Hematopoietic multipotent progenitor cell treated with erythropoietin and hydrocortisone succinate and interleukin-3 and kit ligand, for 6 days (in vitro differentiated cells): ENCODE measurements around the gene NOD1.

Experiments used
- DNase-seq: peaks from one replicate; pipeline ENCODE4 v3.0.0-alpha.2; 2015

The NOD1 gene

DNA sequence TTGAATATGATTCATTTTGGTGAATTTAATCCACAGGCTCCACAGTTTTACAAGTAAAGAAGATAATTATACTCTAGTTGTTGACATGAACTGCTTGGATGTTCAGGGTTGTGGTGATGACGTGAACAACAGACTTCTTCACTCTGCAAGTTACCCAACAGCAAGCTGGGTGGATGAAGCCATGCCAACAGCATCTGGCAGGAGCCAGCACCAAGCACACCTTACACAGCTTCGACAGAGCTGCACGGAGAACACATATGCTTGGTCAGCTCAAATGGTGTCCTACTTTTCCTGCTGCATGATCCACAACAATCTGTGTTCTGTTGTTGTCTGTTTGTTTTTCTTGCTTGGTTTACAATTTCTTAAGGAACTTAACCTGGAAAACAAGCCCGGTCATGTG lies 9.8 kb downstream of the NOD1 start:
- no peak for DNase-seq

DNA sequence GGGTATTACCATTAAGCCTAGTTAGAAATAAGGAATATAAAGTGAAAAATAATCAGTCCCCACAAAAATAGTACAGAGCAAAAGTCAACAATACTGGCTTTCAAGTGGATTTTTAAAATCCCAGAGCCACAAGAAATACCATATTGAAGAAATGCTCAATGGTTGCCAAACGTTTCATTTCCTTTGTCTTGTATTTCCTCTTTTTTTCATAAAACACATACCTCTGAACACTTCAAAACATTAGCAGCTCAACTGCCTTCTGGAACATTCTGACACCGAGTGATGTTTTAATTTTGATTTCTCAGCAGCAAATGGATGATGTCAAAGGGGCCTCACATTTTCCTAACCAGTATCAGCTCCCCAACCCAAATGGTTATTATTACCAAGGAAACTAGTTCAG lies 10.5 kb downstream of the NOD1 start:
- peak; percentile 36 for DNase-seq

DNA sequence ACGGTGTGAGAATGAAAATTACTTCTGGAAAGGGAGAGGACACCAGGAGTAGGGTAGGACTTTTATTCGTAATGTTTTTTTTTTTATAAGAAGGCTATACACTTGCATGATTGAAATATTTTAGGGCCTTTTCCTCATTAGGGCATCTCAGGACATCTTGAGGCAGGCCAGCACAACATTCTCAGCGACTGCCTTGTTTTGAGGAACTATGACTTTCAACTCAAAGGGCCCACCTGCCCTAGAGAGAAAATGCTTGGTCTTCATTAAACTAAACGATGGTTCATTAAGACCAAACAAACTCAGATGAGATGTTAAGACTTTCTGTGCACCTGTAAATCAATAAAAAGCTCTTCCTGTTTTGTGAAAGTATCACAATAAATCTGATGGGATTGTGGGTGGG lies 11.3 kb downstream of the NOD1 start:
- DNase-seq, result no peak

DNA sequence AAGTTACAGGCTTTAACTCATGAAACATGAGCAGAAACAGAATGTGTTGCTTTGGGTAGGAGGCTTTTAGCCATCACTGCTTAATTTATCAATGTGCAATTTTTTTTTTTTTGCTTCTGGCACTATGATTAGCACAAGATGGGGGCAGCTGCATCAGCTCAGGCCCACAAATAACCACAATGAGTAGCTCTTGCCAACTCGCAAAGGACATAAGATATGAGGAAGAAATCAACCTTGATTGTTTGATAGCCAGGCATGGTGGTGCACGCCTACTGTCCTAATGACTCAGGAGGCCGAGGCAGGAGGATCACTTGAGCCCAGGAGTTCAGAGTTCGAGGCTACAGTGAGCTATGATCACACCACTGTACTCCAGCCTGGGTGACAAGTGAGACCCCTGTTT lies 12.3 kb downstream of the NOD1 start:
- peak; percentile 80 for DNase-seq

DNA sequence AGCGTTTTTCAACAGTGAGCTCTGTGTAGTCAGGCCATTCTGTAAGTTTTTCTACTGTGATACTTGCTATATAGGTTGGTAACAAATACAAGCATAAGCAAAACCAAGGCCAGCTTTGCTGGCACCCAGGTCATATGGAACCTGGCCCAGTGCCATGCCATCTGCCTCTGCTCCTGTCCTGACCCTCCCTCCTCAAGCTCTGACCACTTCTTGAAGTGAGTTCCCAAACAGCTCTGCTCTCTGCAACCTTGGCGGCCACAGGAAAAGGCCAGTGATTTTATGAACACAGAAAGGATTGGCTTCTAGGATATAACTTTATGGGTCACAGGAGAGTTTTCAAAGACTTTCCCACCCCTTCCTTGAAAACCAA lies 12.8 kb downstream of the NOD1 start:
- DNase-seq, result peak; percentile 45

DNA sequence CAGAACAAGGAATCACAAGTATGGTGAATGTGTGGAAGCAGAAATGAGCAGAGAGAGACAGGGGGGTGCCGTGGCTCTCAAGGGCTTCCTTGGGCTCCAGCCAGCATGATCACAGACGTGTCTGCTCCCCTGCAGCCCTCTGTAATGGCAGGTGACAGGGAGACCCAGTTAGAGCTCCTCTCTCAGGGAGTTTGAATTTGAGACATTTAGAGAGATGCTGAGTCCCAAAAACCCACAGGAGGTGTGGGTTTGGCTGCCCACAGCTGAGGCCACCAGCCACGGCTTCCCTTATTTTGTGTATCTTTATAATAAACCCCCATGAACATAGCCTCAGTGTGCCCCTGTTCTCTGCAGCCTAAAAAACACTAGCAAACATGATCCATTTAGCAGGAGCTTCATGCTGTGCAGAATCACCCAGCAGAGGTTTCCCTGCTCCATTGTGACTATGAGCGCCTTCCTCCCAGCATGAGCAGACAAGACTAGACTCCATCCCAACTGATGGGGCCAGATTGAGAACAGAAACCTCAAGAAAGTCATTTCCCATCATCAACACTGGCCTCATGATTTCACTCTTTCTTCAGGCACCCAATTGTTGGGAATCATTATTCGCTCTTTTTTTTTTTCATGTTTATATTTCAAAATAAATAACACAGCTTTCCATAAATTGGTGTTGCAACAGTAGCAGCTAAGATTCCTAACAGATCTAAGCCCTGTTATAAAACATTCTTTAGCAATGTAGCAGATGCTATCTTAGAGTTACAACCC lies 13.4 kb downstream of the NOD1 start:
- DNase-seq, result no peak

DNA sequence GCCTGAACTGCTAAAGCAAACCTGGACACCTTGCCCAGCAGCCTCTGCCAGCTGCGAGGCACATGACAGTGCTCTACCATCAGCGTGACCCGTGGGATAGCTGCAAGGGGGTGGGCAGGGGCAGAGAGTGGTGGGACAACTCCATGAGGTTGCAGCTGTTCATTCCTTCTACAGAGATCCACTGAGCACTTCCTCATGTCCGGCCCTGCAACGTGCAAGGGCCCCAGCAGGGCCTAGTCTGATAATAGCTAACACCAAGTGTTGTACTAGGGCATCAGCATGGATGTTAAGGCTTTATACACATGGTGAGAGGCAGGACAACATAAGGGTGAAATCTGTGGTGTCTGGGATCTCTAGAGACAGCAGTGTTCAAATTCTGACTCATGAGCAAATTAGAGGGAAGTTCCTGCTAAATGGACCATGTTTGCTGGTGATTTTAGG lies 14.3 kb downstream of the NOD1 start:
- DNase-seq, result no peak

DNA sequence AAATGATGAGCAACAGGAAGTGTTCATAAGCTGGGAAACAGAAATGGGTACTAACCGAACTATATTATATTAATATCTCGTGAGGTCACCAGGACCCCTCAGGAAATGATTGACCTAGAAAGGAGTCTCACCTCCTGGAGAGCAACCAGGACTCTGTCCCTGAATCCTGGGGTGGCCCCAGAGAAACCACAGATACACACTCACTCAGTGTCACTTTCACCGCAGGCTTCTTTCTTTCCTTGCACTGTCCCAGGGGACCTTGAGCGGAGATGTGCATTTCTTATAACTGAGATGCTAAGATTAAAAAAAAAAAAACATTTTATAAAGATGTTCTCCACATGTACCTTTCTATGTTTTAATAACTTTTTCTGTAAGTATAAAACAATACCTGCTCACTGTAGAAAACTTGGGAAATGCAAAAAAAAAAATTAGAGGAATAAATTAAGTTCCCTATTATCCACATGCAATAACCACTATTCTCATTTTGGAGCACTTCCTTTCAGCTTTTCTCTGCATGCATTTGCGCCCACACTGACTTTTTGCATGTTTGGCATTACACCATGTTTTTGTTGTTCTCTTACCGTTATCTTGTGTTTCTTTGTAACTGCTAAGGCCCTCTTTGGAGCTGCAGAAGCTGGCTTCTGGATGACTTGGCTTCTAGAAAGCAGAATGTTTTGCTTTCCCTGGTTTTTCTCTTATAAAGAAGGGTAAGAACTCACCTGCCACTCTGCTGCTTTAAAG lies 15.0 kb downstream of the NOD1 start:
- DNase-seq, result no peak

DNA sequence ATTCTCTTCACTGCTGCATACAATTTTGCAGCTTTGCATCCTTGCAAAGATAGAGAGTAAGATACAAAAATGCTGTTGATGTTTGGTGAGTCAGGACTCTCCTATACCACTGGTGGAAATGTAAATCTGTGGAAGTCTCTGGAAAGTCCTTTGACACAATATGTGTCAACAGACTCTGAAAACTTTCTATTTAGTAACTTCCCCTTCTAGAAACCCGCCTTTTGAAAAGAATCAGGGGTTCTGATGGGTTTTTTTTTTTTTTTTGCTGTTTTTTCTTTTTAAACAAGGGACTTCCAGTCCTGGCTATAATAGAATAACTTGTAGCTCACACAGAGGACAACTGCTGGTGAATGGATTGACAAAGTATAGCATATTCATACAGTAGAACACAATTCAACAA lies 16.4 kb downstream of the NOD1 start:
- DNase-seq, result no peak

DNA sequence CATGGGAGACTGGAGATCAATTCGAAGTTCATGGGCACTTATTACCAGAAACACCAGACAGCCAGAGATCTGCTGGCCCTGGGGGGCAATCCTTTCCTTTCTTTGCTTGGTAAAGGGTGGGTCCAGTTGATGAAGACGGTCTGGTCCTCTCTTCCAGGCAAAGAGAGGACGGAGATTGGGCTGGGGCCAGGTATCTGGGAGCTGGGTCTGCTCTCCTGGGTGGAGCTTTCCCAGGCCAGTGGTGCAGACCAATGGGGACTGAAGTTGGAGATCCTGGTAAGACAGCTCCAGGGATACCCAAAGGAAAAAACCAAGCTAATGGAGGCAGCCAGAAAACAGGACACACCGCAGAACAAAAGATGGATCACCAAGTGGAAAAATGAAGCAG lies 18.3 kb downstream of the NOD1 start:
- no peak for DNase-seq

DNA sequence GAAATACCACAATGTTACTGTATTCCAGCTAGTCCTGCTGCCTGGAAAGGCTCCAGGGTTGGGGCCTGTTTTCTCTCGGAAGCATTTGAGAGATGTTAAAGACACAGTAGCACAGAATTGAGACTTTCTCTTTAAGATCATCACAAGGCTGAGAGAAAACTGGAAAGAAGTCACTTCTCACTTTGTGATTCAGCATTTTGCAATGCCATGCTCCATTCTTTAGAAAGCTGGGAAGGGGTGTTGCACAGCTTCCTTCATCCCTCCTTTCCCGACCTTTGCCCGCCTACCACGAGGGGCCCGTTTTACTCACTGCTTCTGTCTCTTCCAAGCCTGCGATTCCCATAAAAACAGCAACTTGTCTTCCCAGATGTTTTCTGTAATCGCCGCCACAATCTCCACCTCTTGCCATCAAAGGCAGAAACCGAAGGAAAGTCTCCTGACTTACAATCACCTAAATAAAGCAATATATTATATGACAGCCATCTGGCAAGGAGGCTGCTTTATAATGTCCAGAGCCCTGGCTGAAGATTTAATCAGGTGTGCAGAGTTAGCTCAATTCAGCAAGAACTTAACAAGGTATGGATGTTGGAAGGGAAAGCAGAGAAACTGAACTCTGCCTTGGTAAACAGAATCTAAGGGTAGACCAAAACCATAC lies 18.9 kb downstream of the NOD1 start:
- DNase-seq, result no peak

DNA sequence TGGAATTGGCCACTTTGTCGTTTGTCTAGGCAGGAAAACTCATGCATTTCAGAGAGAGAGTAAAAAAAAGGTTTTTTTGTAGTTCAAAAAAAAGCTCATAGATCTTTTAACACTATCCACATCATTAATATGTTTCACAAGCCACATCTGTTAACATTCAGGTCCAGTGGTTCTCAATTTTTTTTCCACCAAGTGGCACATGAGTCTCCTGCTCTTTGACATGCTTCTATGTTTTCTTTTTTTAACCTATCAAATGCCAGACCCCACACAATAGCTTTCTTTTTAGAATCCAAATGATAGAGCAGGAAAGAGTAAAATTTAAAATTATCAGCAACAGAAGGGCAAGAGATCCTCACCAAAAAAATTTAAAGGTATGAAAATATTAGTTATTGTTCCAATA lies 20.3 kb downstream of the NOD1 start:
- DNase-seq, result no peak

DNA sequence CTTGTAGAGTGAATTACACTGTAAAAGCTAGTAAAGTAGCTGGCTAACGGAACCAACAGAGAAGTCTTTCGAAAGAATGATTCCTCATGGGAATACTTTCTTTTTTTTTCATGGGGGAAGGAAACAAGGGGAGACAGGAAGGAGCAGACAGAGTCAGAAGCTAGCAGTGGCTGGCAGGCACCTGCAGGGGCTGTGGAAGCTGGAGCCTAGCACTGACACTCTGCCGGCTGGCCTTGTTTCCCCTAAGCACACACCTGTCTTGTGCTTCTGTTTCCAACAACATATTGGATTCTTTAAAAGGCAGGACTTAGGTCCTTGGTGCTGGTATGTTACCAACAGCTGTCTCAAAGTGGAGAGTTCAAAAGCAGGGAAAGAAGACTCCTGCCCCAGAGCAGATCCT lies 24.7 kb downstream of the NOD1 start:
- DNase-seq, result no peak

DNA sequence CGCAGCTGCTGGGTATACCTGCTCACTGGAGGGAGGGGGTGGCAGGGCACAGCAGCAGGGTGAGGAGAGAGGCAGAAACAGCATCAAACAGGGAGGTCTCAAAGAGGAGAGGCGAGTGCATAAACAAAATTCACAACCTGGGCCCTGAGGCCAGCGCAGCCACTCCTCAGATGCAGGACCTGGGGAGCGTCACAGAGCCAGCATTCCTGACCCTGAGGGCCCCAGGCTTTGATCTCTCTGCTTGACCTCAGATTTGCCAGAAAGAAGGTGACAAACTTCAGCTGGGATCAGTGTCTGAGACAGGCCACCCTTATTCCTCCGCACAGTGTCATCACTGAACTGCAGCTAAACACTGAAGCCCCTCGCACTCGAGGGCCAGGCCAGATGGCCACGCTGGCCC lies 25.6 kb downstream of the NOD1 start:
- DNase-seq, result no peak

DNA sequence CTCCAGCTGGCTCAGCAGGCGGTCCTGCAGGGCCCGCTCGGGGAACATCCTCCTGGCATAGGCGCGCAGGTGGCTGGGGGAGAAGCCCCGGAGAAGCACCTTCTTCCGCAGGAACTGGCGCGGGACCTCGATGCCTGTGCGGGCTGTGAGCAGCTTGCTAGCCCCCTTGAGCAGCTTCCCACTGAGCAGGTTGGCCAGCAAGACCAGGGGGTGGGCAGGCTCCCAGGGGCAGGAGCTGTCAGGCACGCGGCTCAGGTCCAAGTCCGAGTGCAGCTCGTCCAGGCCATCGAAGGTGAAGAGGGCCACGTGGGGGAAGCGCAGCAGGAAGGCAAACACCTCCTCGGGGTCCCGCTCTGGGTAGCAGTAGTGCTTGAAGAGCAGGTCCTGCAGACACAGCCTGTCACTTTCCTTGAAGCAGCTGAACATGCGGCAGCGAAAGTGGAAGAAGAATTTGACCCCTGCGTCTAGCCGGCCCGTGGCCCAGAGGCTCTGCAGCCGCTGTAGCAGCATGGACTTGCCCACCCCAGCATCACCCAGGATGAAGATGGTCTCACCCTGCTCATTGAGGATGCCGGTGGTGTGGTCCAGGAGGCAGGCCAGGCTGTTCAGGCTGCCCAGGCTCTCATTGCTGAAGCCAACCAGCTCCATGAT lies 26.2 kb downstream of the NOD1 start:
- no peak for DNase-seq

DNA sequence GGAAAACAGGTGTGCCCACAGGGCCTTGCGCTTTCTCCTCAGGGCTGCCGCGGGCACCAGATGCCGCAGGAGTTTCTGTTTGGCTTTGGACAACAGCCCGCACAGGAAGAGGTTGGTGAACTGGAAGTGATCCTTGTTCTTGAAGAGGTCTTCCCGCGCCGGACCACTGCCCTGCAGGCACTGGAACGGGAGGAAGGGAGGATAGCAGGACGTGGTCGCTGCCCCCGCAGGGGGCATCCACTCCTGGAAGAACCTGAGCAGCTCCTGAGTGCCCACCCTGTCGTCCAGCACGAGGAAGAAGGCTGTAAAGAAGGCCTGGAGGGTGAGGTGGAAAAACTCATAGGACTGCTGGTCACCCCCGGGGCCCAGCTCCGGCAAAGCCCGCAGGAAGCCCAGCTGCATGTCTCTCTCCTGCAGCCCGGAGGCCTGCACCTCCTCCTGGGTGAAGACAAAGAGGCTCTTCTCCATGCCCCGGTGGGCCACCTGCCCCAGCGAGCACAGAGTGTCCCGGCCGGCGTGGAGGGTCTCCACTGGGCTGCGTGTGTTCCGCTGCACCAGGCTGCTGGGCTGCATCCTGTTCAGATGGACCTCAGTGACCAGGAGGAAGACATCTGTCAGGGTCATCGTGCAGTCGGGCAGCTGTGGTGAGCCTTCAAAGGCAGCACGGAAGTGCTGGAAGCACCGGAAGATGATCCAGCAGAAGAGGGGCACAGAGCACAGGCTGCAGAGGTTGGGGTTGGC lies 26.9 kb downstream of the NOD1 start:
- DNase-seq, result no peak

DNA sequence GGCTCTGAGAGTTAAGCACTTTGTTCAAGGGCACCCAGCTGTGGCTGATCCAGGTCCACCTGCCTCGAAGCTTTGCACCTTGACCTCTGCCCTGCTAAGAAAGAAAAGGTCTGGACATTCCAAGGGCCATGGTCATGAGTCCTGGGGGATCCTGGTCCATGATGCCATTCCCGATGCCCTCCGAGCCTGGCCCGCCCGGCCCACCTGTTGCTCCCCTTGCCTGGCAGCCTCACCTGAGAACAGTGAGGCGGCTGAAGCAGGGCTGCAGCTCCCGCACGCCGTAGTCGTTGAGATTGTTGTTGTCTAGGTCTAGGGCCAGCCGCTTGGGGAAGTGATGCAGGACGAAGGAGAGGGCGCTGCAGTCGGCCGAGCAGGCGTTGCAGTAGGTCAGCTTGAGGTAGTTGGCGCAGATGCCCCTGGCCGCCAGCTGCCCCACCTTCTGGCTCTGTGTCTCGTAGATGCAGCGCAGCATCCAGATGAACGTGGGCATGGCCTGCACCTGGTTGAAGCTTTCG lies 27.5 kb downstream of the NOD1 start:
- no peak for DNase-seq

DNA sequence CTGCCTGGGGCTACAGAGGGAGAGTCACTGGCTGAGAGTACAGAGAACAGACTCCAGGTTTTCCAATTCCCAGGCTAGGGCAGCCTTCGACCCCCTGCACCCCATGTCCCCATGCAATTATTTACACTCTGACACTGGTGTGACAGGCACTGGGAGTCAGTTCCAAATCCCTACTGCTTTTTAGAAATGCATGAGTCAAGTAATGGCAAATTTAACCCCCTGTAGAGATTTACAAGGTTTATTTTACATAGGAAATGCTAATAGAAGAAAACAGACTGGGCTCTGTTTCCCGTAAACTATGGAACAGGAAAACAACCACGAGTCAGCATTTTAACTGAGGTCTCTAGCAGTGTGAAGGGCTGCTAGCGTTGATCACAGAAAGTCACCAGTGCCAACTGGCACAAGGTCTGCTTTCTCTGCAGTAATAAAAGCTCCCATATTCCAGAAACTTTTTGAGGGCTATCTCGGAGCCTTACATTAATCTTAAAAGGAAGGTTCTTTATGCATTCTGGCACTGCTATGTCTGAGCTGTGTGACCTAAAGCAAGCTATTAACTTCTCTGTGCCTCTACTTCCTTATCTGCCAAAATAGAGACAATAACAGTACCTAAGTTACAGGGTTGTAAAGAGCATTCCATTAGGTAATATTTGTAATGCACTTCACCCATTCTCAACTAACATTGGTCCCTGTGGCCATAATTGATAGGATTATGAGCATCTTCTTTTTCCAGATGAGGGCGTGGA lies 28.2 kb downstream of the NOD1 start:
- no peak for DNase-seq

DNA sequence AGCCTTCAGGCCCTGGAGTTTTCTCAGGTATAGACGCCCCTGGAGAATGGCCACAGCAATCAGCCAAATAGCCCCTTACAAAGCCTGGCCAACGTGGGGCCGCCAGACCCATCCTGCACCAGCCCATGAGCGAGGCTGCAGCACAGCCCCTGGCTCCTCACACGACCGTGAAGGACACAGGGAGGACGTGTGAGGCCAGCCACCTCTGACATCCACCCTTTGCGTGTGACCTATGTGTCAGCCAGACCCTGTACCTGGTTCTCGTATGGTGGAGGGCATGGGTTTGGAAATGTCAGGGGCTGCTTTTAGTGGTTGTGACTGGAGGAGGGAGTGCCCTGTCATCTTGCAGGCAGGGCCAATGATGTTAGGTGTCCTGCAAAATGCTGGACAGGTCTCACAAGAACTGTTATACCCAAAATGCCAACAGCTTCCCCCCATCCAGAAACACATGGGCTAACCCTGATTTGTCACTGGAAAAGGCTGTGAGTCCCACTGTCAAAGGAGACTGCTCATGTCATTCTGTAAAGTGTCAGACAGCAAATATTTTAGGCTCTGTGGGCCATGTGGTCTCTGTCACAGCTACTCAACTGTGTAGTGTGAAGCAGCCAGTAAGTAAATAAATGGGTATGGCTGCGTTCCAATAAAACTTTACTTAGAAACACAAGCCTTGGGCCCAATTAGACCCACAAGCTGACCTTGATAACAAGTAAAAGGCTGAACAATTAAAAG lies 30.0 kb downstream of the NOD1 start:
- no peak for DNase-seq

DNA sequence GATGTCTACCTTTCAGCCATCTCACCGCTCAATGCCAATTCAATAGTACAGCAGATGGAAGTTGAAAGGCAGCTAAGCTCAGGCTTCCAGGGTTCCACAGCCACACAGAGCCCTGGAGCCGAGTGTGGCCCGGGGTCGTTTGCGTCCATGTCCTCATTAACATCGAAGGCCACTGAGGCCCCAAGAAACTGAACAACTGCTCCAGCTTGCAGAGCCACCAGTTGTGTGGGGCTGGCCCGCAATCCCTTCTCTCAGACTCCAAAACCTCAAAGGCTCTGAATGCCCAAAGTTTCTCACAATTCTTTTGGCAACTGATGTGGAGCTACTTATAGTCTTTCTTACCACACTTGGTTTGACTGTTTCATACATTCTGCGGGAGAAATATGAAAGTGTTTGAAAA lies 31.1 kb downstream of the NOD1 start:
- DNase-seq, result no peak

DNA sequence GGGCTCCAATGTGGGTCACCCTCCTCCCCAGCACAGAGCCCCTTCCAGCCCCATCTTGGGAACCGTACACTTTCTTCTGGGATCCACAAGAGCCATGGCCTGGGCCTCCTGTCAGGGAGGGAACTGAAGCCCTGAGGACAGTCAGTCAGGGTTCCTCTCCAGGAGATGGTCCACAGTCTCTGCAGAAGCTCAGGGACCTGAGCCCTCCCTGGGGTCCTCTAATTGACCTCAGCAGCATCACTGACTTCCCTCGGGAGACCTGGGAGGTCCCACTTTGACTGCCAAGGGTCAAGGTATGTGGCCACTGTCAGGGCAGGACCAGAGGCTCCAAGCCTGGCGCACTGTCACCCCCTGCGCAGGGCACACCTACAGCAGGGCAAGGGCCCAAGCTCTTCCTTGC lies 32.3 kb downstream of the NOD1 start:
- DNase-seq, result no peak
